GM21529 (cell line): Measurements from ENCODE around the gene ACADVL.

ENCODE experiments used
- ATAC-seq: cut with Tn5 transposase; IDR thresholded peaks from one replicate; pipeline ENCODE4 v1.9.1; 2021; ENCODE audit not compliant: unreplicated experiment

The ACADVL gene

GRCh38 chr17:7216242-7217112 lies 3.3 kb upstream of the ACADVL start:
- no peak for ATAC-seq

GRCh38 chr17:7217113-7217987 lies 2.4 kb upstream of the ACADVL start:
- ATAC-seq, result no peak

DNA sequence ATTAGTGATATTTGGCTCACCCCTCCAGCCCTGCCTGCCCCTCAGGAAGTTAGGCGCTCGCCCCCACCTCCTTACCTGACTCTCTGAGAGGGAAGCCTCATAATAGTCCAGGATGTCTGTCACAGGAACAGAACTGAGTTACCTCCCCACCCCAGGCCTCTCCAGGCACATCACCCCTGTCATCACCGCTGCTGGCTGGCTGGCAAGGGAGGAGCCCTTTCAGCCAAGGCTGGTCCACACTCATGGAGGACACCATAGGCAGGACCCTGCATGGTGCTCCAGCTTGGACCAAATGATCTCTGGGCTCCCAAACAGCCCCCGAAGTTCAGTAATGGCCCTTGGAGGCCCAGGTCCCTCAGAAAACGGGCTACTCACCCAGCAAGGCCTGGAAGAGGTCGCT lies 1.6 kb upstream of the ACADVL start:
- no peak for ATAC-seq

DNA sequence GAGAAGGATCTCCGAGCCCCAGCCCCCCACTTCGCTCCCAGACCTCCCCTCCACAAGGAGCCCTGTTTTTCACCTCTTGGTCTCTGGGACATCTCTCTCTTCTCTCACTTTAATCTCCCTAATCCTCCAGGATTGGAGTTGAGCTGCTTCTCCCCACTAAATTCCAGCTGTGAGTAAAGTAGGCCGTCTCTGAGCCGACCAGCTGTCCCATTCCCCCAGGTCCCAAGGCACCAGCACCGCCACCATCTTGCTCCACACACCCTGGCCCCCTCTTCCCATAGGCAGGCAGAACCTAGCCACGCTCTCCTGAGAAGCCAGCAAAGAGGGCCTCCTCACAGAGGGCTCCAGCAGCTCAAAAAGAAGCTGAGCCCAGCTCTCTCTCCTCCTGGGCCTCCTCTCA lies 980 bp upstream of the ACADVL start:
- ATAC-seq, result no peak

- ATAC-seq, result no peak
Observed at GRCh38 chr17:7219229-7219811, 418 bp upstream of the ACADVL start.

DNA sequence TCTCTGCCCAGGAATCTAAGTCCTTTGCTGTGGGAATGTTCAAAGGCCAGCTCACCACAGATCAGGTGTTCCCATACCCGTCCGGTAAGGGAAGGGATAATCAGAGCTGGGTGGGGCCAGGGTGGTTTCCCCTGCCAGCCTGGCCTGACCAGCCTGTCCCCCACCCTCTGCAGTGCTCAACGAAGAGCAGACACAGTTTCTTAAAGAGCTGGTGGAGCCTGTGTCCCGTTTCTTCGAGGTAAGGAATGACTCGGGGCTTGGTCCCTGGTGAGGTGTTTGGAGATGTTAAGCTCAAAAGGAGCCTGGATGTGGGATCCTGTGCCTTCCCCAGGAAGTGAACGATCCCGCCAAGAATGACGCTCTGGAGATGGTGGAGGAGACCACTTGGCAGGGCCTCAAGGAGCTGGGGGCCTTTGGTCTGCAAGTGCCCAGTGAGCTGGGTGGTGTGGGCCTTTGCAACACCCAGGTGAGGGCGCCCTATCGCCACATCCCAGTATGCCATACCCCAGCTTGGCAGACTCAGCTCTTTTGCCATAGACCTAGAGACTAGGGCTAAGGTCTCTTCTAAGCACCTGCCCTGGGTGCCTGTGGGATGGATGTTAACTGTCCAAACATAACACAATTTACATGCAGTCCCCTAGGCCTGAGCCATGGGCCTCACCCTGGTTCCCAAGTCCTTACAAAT lies 997 bp downstream of the ACADVL start:
- ATAC-seq, result no peak

DNA sequence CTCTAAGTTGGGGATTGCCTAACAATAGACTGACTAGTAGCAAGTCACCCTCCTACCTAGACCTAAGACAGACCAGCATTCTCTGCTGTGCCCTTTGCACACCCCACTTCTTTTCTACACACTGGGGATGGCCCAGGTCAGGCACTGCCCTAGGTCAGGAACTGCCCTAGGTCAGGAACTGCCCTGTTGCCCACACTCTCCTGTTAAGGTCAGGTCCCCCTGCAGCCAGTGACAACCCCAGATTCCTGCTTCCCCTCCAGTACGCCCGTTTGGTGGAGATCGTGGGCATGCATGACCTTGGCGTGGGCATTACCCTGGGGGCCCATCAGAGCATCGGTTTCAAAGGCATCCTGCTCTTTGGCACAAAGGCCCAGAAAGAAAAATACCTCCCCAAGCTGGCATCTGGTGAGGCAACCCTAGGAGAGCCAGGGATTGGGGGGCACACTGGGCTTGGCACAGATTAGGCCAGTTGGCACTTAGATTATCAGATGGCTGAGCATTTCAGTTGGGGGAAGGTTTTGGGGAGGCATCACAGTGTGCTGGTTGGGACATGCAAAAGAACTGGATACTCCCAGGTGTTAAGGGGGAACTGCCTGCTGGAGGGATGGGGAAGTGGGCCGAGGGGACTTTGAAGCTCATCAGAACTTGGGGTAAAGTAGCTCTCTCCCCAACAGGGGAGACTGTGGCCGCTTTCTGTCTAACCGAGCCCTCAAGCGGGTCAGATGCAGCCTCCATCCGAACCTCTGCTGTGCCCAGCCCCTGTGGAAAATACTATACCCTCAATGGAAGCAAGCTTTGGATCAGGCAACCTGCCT lies 1.7 kb downstream of the ACADVL start:
- no peak for ATAC-seq

GRCh38 chr17:7222093-7222971 lies 2.6 kb downstream of the ACADVL start:
- no peak for ATAC-seq

DNA sequence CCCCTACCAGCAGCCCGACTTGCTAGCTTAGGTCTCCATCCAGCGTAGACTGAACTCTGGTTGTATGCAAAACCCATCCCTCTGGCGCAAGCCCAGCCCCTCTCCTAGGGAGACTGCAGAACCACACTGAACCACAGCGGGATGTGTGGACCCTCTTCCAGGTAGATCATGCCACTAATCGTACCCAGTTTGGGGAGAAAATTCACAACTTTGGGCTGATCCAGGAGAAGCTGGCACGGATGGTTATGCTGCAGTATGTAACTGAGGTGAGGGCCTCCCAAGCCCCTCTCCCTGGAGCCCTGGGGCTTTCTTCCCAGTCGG lies 3.2 kb downstream of the ACADVL start:
- no peak for ATAC-seq

DNA sequence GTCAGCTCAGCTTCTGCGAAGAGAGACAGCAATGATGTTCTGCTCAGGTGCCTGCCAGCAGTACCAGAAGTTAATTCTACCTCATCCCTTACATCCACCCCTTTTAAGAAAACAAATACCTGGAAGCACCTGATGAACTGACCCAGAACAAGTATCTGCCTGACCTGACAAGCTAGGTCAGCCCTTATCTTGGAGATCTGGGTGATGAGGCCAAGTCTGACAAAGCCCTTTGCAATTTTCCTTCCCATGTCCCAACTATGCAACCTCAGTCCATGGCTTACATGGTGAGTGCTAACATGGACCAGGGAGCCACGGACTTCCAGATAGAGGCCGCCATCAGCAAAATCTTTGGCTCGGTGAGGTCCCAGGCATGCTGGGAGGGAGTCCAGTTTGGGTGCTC lies 3.6 kb downstream of the ACADVL start:
- ATAC-seq, result no peak

- no peak for ATAC-seq
Observed at GRCh38 chr17:7224110-7224509, 4.4 kb downstream of the ACADVL start.

DNA sequence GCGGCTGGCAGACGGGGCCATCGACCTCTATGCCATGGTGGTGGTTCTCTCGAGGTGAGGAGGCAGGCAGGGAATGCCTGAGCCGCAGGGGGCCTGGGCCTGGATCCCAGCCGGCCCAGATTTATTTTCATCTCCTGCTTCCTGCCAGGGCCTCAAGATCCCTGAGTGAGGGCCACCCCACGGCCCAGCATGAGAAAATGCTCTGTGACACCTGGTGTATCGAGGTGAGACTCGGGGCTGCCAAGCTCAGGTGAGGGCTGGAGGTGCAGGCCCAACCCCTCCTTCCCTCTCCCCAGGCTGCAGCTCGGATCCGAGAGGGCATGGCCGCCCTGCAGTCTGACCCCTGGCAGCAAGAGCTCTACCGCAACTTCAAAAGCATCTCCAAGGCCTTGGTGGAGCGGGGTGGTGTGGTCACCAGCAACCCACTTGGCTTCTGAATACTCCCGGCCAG lies 4.9 kb downstream of the ACADVL start:
- ATAC-seq, result no peak

DNA sequence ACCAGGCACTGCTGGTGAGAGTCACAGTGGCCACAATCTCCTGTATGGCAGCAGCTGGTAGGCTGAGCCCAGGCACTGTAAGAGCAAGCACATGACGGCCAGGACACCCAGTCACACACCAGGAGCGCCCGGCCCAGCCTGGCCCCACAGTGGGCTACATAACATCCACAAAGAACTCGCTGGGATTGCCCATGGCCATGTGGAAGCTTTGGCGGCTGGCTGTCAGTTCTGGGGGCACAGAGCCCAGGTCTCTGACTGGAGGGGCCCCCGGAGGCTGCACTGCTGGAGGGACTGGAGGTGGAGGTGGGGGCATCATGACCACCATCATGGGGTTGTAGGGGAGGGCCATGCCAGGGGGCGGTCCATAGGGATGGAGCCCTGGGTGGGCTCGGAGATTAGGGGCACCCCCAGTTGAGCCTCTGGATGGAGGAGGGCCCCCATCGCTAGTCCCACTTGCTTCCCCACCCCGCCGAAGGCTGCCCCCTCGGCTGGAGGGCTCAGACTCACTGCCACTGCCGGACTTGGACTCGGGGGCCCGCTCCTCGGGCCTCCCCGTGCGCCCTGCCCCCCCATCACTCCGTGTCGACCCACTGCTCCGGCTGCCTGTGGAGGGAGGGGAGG lies 6.1 kb downstream of the ACADVL start:
- ATAC-seq, result no peak

DNA sequence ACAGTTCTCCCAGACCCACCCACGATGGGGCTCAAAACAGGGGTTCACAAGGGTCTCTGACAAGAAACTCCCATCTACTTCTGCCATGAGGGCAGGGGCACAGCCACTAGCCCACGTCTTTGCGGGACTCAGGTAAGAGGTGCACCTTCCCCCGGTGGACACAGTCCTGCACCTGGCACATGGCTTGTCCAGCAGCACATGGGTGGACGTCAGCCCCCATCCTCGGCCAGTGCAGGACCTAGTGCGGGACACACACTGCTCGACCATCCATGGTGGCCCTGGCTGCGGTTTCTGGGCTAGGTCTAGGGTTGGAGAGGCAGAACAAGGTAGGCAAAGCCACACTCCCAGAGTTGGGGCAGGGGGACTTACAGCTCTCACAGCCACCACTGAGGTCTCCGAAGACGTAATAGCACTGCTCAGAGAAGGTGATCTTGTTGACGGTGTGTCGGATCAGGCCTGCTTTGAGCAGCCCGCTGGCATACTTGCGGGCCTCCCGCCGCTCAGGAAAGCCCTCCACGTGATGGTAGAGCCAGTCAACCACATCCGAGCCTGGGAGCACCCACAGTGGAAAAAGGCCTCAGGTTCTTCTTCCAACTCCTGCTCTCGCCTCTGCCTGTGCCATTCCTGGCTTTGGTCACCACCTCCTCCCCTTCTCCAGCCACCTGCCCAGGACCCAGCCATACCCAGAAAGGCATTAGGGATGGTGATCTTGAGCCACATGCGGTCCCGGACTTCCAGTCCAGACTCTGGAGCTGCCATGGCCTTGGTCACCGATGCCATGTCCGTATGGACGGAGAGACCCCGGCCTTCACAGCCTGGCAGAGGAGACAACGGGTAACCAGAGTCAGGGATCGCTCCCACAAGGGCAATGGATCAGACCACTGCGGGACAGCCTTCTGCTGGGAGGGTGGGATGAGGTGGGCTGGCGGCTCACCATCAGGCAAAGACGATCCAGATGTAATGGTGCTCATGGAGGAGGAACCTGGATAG lies 7.3 kb downstream of the ACADVL start:
- ATAC-seq, result no peak

DNA sequence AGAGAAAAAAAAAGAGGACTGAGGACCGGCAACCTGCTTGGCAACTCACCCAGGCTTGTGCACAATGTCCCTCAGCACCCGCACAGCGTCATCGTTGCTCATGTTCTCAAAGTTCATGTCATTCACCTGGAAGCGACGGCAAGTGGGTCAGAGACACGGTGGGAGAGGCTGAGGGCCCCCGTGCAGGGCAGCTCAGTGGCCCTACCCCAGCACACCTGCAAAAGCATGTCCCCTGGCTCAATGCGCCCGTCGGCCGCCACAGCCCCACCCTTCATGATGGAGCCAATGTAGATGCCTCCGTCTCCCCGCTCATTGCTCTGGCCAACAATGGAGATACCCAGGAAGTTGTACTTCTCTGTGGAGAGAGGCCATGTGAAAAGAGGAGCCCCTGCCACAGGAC lies 9.2 kb downstream of the ACADVL start:
- no peak for ATAC-seq

- ATAC-seq, result no peak
Observed at GRCh38 chr17:7229504-7229903, 9.8 kb downstream of the ACADVL start.

- no peak for ATAC-seq
Observed at GRCh38 chr17:7232114-7232513, 12.4 kb downstream of the ACADVL start.

DNA sequence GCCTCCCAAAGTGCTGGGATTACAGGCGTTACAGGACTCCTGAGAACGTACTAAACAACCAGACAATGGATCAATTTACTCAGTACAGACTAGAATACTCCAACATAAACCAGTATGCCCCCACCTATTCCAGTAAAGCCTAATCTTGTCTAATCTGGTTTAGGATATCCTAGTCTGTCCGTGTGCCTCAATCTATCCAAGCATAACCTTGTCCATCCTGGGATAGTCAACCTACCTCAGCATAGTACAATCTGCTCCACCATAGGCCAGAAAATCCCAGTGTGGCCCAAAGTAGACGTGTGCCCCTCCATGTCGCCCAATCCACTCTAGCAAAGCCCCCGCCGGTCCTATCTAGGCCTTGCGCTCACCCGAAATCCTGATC lies 14.0 kb downstream of the ACADVL start:
- no peak for ATAC-seq
